ENCODE results near the gene ZEB2. TPM values are rescaled to one million over a fixed set of nuclear protein-coding genes. Genes with fewer than 3 reads are reported as not detected.

ZEB2 gene
- total and polyA plus RNA-seq, 2 donors (not counting 3 experiments of a cell fraction or from before 2014, with no cell fraction given), result 17.9 to 49.6 TPM

- Histone ChIP-seq H3K27me3 (ENCODE audit: control insufficient read depth in 2 of 2, insufficient read depth in 2 of 2, low read length in 2 of 2) (no peaks in the 10 kb centered on the region), H3K9ac (replicated peaks; ENCODE audit: extremely low read depth, insufficient read depth, low read length) (no peak overlapping the region), H4K20me1 (replicated peaks; ENCODE audit: control insufficient read depth, extremely low read depth, insufficient read depth, low read length) (no peaks in the 10 kb centered on the region), H3K4me2 (ENCODE audit: insufficient read depth, low read length) (no peak overlapping the region), H3K4me1 (ENCODE audit: control insufficient read depth, extremely low read depth, insufficient read depth, low read length) (no peaks in the 10 kb centered on the region), H3K27ac (ENCODE audit: insufficient read depth, low read depth, low read length) (no peak overlapping the region), H3K79me2 (ENCODE audit: control insufficient read depth, insufficient read depth, low read length) (peaks cover 3% of the 10 kb centered on the region), H3K9me3 (replicated peaks; ENCODE audit: control insufficient read depth, insufficient read depth, low read length) (no peaks in the 10 kb centered on the region), H2AFZ (ENCODE audit: low read depth, low read length) (no peak overlapping the region), H3K36me3 (ENCODE audit: control insufficient read depth in 2 of 2, extremely low read depth in 1 of 2, insufficient read depth in 2 of 2, low read length in 2 of 2) (peaks cover 0 to 1% of the 10 kb centered on the region in 2 experiments), H3K4me3 (replicated peaks in 1 of 3; ENCODE audit: insufficient read depth in 1 of 3, low read depth in 1 of 3, low read length in 3 of 3) (no peak overlapping the region), H3K9me1 (replicated peaks; ENCODE audit: control insufficient read depth, extremely low read depth, insufficient read depth, low read length) (peaks cover 3% of the 10 kb centered on the region)
- BruUV-seq (replicated peaks), result no TSS peak
- ChIA-PET POLR2A (no interaction called here), CTCF (interaction anchor here (0.6 kb wide), 1 partner anchor 24 kb away, joined by 4 read pairs; no protein-coding TSS in a partner anchor)
- FAIRE-seq (no peak), DNase-seq (ENCODE audit: low read depth, low spot score) (no peak)
- dilution Hi-C loops (cut with MboI; ENCODE audit: extremely low pct_ligation_motif_present, low sequenced_read_pairs) (no loop called here), intact Hi-C loops (cut with micrococcal nuclease) (no loop called here)
- no peak for TF ChIP-seq MYC (IDR thresholded peaks at IDR 0.05; ENCODE audit: low read depth, low read length)
- no peak for TF ChIP-seq MAX (IDR thresholded peaks at IDR 0.05; ENCODE audit: insufficient read depth, insufficient read length)
- no peak for TF ChIP-seq FOS (IDR thresholded peaks at IDR 0.05; ENCODE audit: borderline replicate concordance, insufficient read depth, low read length)
- TF ChIP-seq JUN (IDR thresholded peaks at IDR 0.05; ENCODE audit: borderline replicate concordance, insufficient read depth, insufficient read length, low read depth), result no peak
- TF ChIP-seq EZH2 (IDR thresholded peaks at IDR 0.05; ENCODE audit: borderline replicate concordance, low read depth, low read length, severe bottlenecking), result no peak
- no peak for TF ChIP-seq CTCF (IDR thresholded peaks at IDR 0.05; ENCODE audit: extremely low read depth in 1 of 2, insufficient read depth in 1 of 2, low read depth in 1 of 2, low read length in 2 of 2)
- no peak for TF ChIP-seq GATA2 (IDR thresholded peaks at IDR 0.05; ENCODE audit: insufficient read depth, insufficient read length, low read depth, low read length)
- no peak for TF ChIP-seq POLR2AphosphoS5 (IDR thresholded peaks at IDR 0.05; ENCODE audit: insufficient read depth, low read depth, low read length)
These were observed 43.2 kb downstream of the ZEB2 start for GRCh38 chr2:144476682-144477081.

Measured in endothelial cell of umbilical vein (primary cell).